Right lung (tissue), 5 donors: ENCODE results near the gene POU2AF1. TPM values are rescaled to one million over a fixed set of nuclear protein-coding genes. Genes with fewer than 3 reads are reported as not detected.

Experiments
- DNase-seq, 2 donors: peaks; one replicate each; pipeline ENCODE4 v3.0.0-alpha.2; 2013
- polyA plus RNA-seq, 5 donors: library from polyadenylated mRNA; unstranded; fragments of 120-200 nt; gene quantifications; one replicate each; pipeline versions ENCODE4 v1.2.1 to v1.2.3, GENCODE V29; 2013; ENCODE audit warnings: inconsistent platforms in 1 of 5, low replicate concordance in 1 of 5; ENCODE audit not compliant: insufficient read length in 5 of 5, insufficient read depth in 1 of 5

The POU2AF1 gene
- polyA plus RNA-seq, 5 donors: 0.33 to 1.1 (median 0.91) TPM

DNA sequence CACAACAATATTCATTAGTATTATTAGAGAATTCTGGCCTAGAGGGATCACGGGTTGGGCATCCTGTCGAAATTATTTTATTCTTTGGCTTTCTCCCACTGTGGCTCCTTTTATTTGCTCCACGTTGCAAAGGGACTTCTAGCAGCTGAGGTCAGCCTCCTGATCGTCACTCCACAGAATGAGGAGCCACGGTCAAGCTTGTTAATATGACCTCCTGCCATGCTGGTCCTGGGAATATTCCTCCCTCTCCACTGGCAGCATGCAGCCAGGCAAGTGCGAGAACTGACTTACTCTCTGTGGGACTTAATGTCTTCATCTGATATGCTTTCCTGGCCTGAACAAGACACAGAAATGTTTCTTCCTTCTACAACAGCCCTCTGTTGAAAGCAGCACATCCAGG is 59.8 kb downstream of the POU2AF1 start:
- DNase-seq: no peak

DNA sequence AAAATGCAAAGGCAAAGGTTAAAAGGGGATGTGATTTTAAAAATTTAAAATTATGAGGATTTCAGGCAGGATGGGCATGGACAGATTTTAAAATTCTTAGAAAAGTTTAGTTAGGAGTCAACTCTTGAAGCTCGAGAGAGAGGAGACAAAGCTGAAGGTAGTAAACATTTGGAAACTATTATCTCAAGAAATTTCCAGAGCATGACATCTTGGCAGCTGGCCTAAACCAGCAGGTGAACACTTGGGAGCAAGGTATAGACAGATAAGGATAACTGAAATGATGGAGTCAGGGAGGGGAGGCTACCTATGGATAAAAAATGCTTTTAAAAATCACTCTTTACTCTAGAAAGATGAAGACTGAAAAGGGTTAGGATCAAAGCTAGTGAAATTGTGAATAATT is 67.0 kb downstream of the POU2AF1 start:
- no peak for DNase-seq

DNA sequence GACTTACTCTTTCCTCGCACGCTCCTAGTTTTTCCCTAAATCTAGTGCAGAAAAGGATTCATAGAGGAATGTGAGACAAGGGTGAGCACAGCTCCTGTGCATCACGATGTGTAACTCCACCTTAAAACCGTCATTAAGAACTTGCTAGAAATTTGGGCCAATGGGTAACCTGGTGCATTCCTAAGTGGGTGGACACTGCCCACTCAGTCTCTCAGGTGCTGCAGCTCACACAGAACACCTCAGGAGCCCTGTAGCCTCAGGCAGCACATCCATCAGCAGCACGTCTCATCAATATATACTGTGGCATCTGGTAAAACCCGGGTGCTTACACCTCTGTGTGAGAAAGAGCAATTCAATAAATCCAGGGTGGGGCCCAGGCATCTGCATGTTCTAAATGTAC is 68.4 kb downstream of the POU2AF1 start:
- DNase-seq: no peak

DNA sequence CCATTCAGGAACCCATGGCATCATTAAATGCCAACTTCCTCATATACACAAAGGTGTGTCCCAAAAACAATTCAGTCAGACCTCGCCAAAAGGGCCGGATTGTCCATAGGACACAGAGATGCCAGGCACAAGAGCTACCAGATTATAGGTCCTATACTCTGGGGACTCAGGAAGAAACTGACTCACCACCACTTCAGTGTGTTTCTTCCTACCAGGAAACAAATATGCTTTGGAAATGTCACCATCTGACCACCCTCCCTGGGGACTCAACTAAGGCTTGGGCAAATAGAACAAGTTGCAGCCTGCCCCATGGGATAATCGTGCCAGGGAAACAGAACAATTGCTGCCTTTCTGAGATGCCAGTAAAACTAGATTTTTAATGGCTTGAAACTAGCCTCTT is 69.0 kb downstream of the POU2AF1 start:
- DNase-seq: no peak

DNA sequence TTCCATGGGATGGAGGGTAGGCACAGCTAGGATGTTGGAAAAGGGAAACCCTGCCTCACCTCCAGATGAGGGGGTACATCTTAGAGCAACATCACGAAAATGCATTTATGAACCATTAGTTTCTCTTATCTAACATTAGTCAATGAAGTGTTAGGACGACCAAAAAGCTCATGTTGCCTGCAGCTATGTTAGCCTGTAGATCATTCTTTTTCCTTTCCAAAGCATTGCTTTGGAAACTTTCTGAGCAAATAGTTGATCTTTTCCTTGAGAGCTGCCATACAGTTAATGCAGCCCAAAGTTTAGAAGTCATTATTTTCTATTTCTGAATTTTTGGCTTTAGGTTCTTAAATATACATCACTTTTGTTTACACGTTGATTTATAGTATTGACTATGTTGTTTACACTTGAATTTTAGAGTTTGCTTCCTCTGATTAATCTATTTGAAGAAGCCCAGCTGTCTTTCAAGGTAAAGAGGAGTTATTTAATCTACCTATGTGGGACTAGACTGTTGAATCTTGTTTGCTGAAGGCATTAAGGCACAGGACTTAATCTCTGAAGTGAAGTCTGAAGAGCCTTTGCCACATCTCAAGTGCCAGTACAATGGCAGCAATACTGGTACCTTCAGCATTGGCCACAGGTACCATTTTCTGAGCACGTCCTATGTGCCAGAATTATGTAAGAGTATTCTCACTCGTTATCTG is 69.7 kb downstream of the POU2AF1 start:
- no peak for DNase-seq

DNA sequence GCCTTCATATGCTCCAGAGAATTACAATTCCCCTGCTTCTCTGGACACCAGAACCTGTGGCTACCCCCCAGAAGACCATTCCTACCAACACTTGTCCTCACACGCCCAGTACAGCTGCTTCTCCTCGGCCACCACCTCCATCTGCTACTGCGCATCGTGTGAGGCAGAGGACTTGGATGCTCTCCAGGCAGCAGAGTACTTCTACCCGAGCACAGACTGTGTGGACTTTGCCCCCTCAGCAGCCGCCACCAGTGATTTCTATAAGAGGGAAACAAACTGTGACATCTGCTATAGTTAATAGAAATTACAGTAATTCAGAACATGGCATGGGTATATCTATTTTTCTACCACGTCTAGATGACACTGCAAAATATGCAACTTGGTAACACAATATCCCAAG is 70.9 kb downstream of the POU2AF1 start:
- DNase-seq: peak; percentile 90

DNA sequence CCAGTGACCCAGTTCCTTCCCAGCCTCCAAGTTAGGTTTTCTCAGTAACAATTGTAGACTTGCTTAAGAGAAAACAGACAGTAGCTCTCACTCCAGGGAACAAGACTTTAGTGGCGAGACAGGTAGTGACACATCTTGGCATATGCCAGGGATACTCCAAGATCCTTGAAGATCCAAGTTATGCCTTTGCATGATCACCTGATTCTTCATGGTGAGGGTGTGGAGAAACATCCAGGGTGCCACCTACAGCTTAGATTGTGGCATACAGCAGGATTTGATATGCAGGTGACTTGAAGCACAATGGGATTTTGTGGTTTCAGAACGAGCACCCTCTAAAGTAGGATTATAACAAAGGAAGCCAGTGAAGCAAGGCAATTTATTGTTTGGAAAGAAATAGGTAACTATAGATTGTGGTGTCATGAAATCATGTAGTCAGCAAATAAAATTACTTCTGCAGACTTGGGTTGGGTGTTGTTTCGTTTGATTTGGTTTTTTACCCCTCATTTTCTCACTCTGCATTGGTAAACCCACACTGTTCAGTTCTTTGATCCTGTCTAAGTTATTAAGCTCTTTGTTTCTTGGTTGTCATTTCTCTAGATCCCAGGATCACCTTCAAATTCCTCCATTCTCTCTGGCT is 71.5 kb downstream of the POU2AF1 start:
- no peak for DNase-seq

DNA sequence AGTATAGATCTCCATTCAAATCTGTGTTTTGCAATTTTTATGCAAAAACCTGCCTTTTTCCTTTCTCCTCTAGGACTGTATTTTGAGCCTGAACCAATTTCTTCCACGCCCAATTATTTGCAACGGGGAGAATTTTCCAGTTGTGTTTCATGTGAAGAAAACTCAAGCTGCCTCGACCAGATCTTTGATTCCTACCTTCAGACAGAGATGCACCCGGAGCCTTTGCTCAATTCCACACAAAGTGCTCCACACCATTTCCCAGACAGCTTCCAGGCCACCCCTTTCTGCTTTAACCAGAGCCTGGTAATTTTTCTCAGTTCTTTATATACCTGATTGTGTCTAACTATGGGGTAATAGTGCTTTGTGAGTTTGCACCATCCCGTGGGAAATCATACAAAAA is 72.8 kb downstream of the POU2AF1 start:
- no peak for DNase-seq

DNA sequence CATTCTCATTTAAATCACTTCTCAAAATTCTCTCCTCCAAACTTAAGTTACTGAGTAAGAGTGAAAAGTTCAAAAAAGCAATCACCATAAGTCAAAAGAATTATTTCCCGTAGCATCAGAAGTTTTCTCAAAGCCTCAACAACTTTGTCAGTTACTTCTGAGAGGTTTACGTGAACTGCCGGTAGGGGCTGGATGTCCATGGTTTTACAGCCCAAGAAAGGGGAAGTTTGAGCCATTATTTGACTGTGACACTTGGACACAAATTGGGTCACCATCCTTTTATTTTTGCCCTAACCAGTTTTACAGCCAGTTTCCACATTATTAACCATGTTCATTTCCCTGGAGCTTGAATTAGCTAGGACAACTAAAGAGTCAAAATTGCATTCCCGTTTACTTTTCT is 73.2 kb downstream of the POU2AF1 start:
- no peak for DNase-seq

DNA sequence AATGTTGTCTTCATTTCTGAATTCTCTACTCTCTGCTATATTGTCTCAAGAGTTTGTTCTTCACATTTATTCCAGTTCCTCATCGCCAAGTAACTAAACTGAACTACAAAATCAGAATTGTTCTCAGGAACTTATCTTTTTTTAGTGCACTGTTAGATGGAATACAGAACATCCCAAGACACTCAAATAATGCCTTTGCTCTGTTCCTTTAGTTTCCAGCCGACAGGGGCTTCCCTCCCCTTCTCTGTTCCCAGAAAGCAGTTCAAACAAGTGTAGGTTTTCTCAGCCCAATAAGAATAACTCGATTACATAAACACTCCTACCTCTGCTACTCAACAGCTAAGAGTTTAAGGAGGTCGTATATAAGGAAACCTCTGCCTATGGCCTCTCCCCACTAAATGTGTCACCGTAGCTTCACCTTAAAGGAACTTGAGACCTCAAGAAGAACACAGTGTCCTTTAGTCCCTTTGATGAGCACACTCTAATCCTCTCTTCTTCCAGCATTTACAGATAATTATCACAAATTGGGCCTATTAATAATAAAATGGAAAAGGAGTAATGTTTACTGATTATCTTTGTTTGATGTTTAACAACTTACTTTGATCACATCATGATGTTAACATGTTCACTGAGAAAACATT is 73.8 kb downstream of the POU2AF1 start:
- no peak for DNase-seq

DNA sequence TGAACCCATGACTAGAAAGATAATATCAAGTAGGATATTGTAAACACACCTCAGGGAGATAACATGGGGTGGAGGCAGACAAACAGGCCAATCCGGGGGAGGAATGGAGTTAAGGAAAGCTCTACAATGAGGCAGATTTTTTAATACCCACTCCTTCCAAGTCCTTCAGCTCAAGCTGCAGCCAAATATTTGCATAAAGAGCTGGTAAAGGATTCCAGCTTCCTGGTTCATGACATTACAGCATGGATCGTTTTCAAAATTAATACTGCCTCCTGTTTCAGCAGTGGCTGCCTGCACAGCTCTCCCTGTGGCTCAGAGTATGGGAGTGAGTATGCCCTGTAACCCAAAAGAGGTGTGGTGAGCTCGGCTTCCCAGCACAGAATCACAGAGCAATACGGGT is 75.6 kb downstream of the POU2AF1 start:
- peak; percentile 62 to 70 for DNase-seq

DNA sequence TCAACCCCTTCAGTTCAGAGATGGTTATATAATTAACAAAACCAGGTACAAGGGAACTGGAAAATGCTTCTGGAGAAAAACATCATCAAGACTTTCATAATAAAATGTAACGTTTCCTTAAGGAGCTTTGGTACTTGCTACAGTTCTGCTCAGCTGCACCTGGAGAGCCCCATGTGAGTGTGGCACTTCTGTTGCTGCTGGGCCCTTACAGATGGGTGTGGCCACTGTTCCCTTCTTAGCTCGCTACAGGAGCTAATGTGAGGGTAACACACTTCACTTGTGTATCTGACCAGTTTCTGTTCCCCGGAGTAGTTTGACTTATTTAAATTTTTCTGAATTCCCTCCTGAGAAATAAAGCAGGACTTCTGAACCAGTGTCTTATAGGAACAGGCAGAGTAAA is 76.8 kb downstream of the POU2AF1 start:
- DNase-seq: no peak

Other genes starting within 250 kb of the POU2AF1 start
- gene POU2AF2, start 133.6 kb downstream of the POU2AF1 start, polyA plus RNA-seq: under 1 TPM in 4 of 5 donors, not detected in 1; 0.09 to 0.26 (median 0.20) TPM
- gene POU2AF3, start 80.7 kb downstream of the POU2AF1 start, polyA plus RNA-seq: 10 to 100 TPM in 3 of 5 donors, 1 to 10 TPM in 2; 8.0 to 18.8 (median 11.6) TPM
- gene BTG4, start 133.1 kb upstream of the POU2AF1 start, polyA plus RNA-seq: under 1 TPM in 3 of 5 donors, not detected in 2; 0.11 to 0.52 (median 0.18) TPM
- gene HOATZ, start 135.5 kb upstream of the POU2AF1 start, polyA plus RNA-seq: 10 to 100 TPM in 3 of 5 donors, 1 to 10 TPM in 2; 2.9 to 14.6 (median 11.4) TPM
- 10 to 100 TPM; 11.5 to 18.7 (median 16.9) TPM for gene LAYN, start 161.4 kb upstream of the POU2AF1 start, polyA plus RNA-seq
- gene SIK2, start 223.2 kb upstream of the POU2AF1 start, polyA plus RNA-seq: 10 to 100 TPM; 23.2 to 33.7 (median 25.4) TPM